ENCODE measurements around the gene MRPL55.

MRPL55 gene

GRCh38 chr1:228076796-228077430, 32.2 kb downstream of the MRPL55 start:
- peaks cover 4% of the 10 kb centered on the region for H4K20me1 ChIP-seq (ENCODE audit: insufficient read depth, low read length, poor library complexity, severe bottlenecking)
- no peaks in the 10 kb centered on the region for H3K9me3 ChIP-seq (ENCODE audit: insufficient read depth, low read depth, low read length)
- H3K36me3 ChIP-seq (ENCODE audit: insufficient read depth, low read length): no peaks in the 10 kb centered on the region
- H3K27me3 ChIP-seq (ENCODE audit: insufficient read depth, low read length, poor library complexity, severe bottlenecking): no peaks in the 10 kb centered on the region
- H3F3A ChIP-seq (ENCODE audit: low read depth): no peaks in the 10 kb centered on the region
- H3K79me2 ChIP-seq (ENCODE audit: insufficient read depth, low read length): peaks cover 22% of the 10 kb centered on the region
- H3K4me1 ChIP-seq (ENCODE audit: insufficient read depth, low read length, poor library complexity, severe bottlenecking): peaks cover 12% of the 10 kb centered on the region
- H3K4me3 ChIP-seq (ENCODE audit: low read length, poor library complexity, severe bottlenecking): no peak overlapping the region
- no peak overlapping the region for H3K9ac ChIP-seq (ENCODE audit: low read depth, low read length, poor library complexity, severe bottlenecking)
- TF ChIP-seq EZH2phosphoT487 (IDR thresholded peaks at IDR 0.05; ENCODE audit: borderline replicate concordance): no peak
- TF ChIP-seq CTCF (conservative IDR thresholded peaks at IDR 0.05; ENCODE audit: low read length): no peak
- no peak overlapping the region for H3K4me2 ChIP-seq (ENCODE audit: low read depth, low read length, poor library complexity, severe bottlenecking)
- H3K9me2 ChIP-seq (replicated peaks; ENCODE audit: low read depth, low read length): no peaks in the 10 kb centered on the region
- H2AFZ ChIP-seq (ENCODE audit: low read length): no peak overlapping the region

- H3K4me1 ChIP-seq (ENCODE audit: insufficient read depth, low read length, poor library complexity, severe bottlenecking): peaks cover 6% of the 10 kb centered on the region
- TF ChIP-seq EZH2phosphoT487 (IDR thresholded peaks at IDR 0.05; ENCODE audit: borderline replicate concordance): no peak
- H2AFZ ChIP-seq (ENCODE audit: low read length): no peak overlapping the region
- peaks cover 11% of the 10 kb centered on the region; the same call in 1 of the 2 replicates for H3K79me2 ChIP-seq (ENCODE audit: insufficient read depth, low read length)
- H3K9ac ChIP-seq (ENCODE audit: low read depth, low read length, poor library complexity, severe bottlenecking): no peak overlapping the region
- H3K9me2 ChIP-seq (replicated peaks; ENCODE audit: low read depth, low read length): no peaks in the 10 kb centered on the region
- H3K27me3 ChIP-seq (ENCODE audit: insufficient read depth, low read length, poor library complexity, severe bottlenecking): no peaks in the 10 kb centered on the region
- no peaks in the 10 kb centered on the region for H3K9me3 ChIP-seq (ENCODE audit: insufficient read depth, low read depth, low read length)
- H4K20me1 ChIP-seq (ENCODE audit: insufficient read depth, low read length, poor library complexity, severe bottlenecking): no peaks in the 10 kb centered on the region
- H3K4me2 ChIP-seq (ENCODE audit: low read depth, low read length, poor library complexity, severe bottlenecking): no peak overlapping the region
- H3K36me3 ChIP-seq (ENCODE audit: insufficient read depth, low read length): no peaks in the 10 kb centered on the region
- H3F3A ChIP-seq (ENCODE audit: low read depth): no peaks in the 10 kb centered on the region
- H3K4me3 ChIP-seq (ENCODE audit: low read length, poor library complexity, severe bottlenecking): no peak overlapping the region
Measured at GRCh38 chr1:228075801-228076271, 33.3 kb downstream of the MRPL55 start.

GRCh38 chr1:228074954-228075730, 34.0 kb downstream of the MRPL55 start:
- Histone ChIP-seq H3F3A (ENCODE audit: low read depth) (no peaks in the 10 kb centered on the region), H4K20me1 (ENCODE audit: insufficient read depth, low read length, poor library complexity, severe bottlenecking) (no peaks in the 10 kb centered on the region), H3K4me2 (ENCODE audit: low read depth, low read length, poor library complexity, severe bottlenecking) (no peak overlapping the region), H3K79me2 (ENCODE audit: insufficient read depth, low read length) (peaks cover 9% of the 10 kb centered on the region; the same call in 1 of the 2 replicates), H3K4me3 (ENCODE audit: low read length, poor library complexity, severe bottlenecking) (no peak overlapping the region), H3K4me1 (ENCODE audit: insufficient read depth, low read length, poor library complexity, severe bottlenecking) (peaks cover 6% of the 10 kb centered on the region), H3K9ac (ENCODE audit: low read depth, low read length, poor library complexity, severe bottlenecking) (no peak overlapping the region), H3K36me3 (ENCODE audit: insufficient read depth, low read length) (no peaks in the 10 kb centered on the region), H3K9me2 (replicated peaks; ENCODE audit: low read depth, low read length) (no peaks in the 10 kb centered on the region), H2AFZ (ENCODE audit: low read length) (no peak overlapping the region), H3K27me3 (ENCODE audit: insufficient read depth, low read length, poor library complexity, severe bottlenecking) (no peaks in the 10 kb centered on the region), H3K9me3 (ENCODE audit: insufficient read depth, low read depth, low read length) (no peaks in the 10 kb centered on the region)
- no peak for TF ChIP-seq CTCF (conservative IDR thresholded peaks at IDR 0.05; ENCODE audit: low read length)
- TF ChIP-seq EZH2phosphoT487 (IDR thresholded peaks at IDR 0.05; ENCODE audit: borderline replicate concordance): no peak
